DND-41 (cell line): ENCODE results near the gene SOCS3.

ENCODE experiments used
- EZH2 ChIP-seq: IDR thresholded peaks from 3 replicates; pipeline ENCODE4 v1.6.1; 2012; ENCODE audit warnings: borderline replicate concordance, low read depth, mild to moderate bottlenecking, moderate library complexity, low read length, inconsistent platforms; ENCODE audit not compliant: severe bottlenecking
- TF ChIP-seq, protein P1 (sequence below): IDR thresholded peaks from 2 replicates; pipeline ENCODE4 v1.5.1; 2012; ENCODE audit warnings: borderline replicate concordance, low read length, moderate library complexity, mild to moderate bottlenecking; ENCODE audit not compliant: poor library complexity, severe bottlenecking; ENCODE audit errors: extremely low read depth

DNA sequence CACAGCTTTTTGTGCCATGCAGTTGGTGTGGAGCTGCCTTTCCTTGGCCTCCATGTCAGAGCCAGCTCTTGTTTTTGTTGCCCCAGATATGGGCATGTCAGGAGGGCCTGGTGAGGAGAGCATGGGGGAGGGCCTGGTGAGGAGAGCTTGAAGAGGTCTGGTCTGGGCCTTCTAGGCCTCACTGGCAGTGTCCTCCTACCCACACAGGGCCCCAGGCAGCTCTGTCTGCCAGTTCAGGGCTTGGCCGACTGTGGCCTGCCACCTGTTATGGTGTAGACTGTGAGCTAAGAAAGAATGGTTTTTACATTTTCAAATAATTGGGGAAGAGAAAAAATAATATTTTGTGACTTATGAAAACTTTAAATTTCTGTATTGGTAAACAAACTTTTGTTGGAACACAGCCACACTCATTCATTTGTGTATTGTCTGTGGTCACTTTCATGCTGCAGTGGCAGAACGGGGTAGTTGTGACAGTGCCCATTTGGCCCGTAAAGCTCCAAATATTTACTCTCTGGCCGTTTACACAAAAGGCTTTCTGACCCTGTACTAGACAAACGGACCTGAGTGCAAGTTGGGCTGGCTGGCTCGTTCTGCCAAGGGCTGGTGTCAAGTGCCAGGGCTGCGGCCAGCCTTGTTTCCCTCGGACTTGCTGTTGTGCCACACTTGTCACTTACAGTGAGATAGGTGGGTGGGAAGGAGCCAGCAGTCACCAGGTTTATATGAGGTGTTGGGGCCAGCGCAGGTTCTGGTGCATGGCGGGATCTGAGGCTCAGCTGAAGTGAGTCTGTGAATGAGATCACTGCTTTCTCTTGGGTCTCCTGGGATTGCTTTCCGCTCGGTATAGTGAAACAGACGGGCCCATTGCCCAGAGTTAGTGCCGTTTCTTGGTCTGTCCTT is 36.8 kb upstream of the SOCS3 start:
- TF ChIP-seq, protein P1, sequence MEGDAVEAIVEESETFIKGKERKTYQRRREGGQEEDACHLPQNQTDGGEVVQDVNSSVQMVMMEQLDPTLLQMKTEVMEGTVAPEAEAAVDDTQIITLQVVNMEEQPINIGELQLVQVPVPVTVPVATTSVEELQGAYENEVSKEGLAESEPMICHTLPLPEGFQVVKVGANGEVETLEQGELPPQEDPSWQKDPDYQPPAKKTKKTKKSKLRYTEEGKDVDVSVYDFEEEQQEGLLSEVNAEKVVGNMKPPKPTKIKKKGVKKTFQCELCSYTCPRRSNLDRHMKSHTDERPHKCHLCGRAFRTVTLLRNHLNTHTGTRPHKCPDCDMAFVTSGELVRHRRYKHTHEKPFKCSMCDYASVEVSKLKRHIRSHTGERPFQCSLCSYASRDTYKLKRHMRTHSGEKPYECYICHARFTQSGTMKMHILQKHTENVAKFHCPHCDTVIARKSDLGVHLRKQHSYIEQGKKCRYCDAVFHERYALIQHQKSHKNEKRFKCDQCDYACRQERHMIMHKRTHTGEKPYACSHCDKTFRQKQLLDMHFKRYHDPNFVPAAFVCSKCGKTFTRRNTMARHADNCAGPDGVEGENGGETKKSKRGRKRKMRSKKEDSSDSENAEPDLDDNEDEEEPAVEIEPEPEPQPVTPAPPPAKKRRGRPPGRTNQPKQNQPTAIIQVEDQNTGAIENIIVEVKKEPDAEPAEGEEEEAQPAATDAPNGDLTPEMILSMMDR = no peak
- TF ChIP-seq EZH2 = no peak
